ENCODE results near the gene RUFY4.

DNA sequence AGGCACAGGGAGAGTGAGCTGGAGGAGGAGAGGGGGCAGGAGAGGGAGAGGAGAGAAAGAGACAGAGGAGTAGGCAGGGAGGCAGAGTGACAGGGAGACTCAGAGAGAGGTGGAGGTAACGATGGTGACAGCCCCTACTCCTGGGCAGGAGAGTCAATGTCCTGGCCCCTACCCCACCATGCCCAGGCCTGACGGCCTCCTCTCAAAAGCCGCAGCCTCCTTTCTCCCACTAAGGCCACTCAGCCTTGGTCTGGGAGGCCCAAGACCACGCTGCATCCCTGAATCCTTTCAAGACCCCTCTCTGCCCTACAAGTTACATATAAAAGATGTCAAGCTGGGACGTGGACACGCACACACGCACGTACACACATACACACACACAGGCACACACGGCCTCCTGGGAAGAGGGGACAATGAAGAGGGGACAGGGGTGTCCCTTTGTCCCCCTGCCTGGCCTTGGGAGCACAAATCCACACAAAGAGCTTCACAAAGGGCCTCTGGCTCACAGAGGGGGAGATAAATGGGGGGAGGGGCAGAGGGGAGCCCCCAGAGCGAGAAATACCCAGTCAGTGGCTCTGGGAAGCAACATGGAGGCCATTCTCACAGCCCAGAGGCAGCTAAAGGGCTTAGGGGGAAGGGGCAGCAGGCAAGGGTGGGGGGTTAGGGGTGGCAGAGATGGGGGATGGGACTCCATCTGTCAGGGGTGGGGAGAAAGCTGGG, 46.8 kb upstream of the RUFY4 start:
- TF ChIP-seq, protein P1, sequence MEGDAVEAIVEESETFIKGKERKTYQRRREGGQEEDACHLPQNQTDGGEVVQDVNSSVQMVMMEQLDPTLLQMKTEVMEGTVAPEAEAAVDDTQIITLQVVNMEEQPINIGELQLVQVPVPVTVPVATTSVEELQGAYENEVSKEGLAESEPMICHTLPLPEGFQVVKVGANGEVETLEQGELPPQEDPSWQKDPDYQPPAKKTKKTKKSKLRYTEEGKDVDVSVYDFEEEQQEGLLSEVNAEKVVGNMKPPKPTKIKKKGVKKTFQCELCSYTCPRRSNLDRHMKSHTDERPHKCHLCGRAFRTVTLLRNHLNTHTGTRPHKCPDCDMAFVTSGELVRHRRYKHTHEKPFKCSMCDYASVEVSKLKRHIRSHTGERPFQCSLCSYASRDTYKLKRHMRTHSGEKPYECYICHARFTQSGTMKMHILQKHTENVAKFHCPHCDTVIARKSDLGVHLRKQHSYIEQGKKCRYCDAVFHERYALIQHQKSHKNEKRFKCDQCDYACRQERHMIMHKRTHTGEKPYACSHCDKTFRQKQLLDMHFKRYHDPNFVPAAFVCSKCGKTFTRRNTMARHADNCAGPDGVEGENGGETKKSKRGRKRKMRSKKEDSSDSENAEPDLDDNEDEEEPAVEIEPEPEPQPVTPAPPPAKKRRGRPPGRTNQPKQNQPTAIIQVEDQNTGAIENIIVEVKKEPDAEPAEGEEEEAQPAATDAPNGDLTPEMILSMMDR (IDR thresholded peaks at IDR 0.05): no peak
- no peak for TF ChIP-seq POLR2A (IDR thresholded peaks at IDR 0.05)
- no peak for TF ChIP-seq POLR2AphosphoS5 (IDR thresholded peaks at IDR 0.05)
- no peak for TF ChIP-seq EP300 (IDR thresholded peaks at IDR 0.05)
